ENCODE data around the gene GLRX.
"Not testable (repeated sequence)": the region's sequence is repeated elsewhere in the genome, so short reads cannot be mapped to it uniquely, and the experiment has no call there.

The GLRX gene

GRCh38 chr5:95852567-95852966 lies 30.0 kb upstream of the GLRX start:
- no peak for DNase-seq (ENCODE audit: low spot score)

GRCh38 chr5:95851141-95851540 lies 28.6 kb upstream of the GLRX start:
- not testable (repeated sequence) for DNase-seq (ENCODE audit: low spot score)

- no peak for DNase-seq (ENCODE audit: low spot score)
These were observed 27.9 kb upstream of the GLRX start for GRCh38 chr5:95850391-95850894.

DNA sequence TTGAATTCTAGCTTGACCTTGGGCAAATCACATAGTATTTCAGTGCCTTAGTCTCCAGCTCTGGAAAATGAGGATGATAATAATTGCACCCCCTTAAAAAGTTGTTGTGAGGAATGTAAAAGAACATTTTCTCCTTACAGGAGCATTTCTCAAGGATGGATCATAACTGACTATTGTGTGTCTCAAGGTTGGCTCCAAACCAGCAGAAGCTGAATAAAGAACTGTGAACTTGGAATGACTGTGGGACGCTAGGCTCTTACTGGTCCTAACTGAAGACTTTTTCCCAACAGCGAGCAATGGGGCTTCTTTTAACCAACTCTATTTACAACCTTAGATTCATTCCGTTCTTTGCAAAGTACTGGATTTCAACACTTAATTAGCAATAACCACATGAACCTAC lies 26.2 kb upstream of the GLRX start:
- DNase-seq (ENCODE audit: low spot score): peak; percentile 49

DNA sequence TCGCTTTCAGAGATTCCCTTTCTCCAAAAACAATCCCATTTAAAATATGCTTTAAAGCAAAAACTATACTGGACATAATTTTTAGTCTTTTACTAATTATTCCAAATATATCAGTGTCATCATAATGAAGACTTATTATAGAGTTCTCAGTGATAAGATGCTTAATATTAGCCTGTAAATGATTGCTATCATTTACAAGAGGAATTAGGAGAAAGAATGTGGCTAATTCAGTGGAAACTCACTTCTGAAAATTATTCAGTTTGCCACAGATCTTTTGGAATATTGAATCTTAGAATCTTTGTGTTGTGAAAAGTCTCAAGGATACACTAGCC lies 24.7 kb upstream of the GLRX start:
- no peak for DNase-seq (ENCODE audit: low spot score)

DNA sequence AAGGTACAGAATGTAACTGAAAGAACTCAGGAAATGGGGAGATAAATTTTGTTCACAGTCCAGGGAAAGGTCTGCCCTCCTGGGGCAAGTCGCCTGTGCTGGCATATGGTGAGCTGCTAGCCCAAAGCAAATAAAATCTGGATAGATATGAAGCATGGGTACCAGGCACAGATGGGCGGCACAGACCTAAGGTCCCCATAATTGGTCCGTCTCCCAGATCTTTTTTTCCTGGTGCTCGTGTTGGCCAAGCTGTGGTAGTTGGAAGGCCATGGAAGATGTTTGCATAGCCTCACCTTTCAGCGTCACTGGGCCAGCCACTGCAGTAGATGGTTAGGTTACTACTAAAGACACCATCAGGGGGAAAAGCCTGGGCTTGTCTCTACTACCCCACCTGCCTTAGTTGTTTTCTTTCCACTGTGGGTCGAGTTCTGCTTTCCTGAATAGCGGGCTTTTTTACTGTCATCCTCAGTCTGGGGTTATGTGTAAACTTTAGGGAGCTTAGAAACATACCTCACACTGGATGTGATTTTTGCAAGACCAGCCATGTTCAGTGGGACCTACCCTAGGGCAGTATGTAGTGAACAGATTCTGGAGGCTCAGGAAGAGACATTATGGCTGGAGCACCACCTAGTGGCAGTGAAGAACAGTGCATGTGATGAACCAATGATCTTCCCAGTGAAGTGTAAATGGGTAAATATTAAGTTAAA lies 24.2 kb upstream of the GLRX start:
- DNase-seq (ENCODE audit: low spot score): peak; percentile 85

DNA sequence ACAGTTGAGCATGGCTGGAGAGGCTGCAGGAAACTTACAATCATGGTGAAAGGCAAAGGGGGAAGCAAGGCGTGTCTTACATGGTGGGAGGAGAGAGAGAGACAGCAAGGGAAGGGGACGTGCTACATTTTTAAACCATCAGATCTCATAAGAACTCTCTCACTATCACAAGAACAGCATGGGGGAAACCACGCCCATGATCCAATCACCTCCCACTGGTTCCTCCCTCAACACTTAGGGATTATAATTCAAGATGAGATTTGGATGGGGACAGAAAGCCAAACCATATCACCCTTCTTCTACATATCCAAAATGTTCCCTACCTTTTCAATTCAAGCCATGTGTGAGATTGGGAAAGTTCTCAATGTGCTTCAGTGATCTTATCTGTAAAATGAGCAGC lies 22.9 kb upstream of the GLRX start:
- DNase-seq (ENCODE audit: low spot score): no peak

DNA sequence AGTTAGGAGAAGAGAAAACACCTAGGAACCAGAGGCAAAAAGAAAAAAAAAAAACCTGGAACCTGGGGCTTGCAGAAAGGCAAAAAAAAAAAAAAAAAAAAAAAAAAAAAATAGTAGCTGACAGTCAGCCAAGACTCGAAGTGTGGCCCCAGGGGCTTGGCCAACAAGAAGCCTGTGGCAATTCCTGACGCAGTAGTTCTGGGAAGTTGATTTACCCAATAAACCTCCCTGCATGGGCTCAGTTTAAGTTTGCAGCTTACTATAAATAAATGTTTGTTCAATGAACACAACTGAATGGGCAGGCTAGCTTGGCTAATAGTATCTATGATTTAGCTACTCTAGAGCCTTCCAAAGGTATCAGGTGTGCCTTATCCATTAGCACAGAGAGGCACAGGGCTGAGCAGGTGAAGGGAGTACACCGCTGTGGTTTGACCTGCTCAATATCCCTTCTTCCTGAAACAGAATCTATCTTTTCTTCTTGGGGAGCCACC lies 21.3 kb upstream of the GLRX start:
- DNase-seq (ENCODE audit: low spot score): no peak

DNA sequence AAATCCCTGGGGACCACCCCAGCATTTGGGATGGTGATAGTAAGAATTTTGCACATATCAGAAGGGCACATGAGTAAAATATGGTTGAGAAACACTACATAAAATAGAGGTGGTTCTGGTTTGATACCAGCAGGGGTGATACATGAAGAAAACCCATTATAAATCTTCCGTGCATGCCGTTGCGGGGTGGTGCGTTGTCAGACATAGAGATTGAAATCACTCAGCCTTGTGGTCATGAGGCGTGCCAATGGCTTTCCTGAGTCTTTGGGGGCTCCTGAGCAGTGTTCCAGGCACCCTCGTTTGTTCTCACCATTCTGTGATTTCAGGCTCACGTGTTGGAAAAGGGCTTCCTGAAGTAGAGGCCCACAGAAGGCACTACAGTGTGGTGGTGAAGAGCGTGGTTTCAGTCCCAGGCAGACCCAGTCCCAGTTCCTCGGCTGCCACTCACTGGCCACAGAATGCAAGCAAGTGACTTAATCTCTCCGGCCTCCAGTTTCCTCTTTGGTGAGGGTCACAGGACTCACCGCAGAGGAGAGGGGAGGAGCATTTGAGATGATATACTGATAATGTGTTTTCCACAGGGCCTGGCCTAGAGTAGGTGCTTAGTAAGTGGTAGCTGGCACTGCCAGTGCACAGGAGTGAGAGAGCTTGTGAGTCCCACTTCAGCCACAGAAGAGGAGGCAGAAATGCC lies 20.5 kb upstream of the GLRX start:
- DNase-seq (ENCODE audit: low spot score): no peak

DNA sequence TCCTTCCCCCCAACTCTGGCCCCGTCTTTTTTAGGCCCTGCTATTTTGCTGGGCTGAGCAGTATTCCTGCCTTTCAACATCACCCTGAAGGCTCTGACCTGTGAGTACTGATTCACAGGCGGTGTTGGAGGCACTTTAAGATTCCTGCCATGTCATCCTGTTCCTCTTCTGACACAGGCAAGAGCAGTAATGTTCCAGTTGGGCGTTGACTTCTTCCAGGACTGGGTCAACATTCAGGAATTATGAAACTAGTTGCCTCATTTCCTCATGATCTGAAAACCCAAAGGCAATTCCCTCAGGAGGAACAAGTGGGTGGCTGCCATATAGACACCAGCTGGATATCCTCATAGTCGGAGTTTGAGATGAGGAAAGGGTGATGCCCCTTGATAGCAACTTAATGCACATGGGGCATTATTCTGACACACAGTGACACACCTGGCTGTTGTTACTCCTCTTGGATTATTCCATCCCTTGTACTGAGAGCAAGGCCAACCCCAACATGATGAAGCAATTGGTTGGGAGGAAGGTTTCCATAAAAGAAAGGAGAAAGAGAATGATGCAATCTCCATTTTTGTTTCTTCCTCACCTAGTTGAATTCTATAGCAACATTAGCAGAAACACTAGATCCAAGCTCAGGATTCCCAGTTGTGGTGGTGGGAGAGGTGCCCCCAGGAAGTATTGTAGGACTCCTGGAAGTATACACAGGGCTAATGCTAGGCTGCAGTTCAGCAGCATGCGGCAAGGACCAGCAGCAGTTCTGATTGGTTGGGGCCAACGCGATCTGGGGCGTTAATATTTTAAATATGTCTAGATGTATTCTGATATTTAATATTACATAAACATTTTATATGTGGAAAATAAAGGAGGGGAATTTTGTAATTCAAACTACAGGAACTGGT lies 19.6 kb upstream of the GLRX start:
- peak; percentile 50 for DNase-seq (ENCODE audit: low spot score)

DNA sequence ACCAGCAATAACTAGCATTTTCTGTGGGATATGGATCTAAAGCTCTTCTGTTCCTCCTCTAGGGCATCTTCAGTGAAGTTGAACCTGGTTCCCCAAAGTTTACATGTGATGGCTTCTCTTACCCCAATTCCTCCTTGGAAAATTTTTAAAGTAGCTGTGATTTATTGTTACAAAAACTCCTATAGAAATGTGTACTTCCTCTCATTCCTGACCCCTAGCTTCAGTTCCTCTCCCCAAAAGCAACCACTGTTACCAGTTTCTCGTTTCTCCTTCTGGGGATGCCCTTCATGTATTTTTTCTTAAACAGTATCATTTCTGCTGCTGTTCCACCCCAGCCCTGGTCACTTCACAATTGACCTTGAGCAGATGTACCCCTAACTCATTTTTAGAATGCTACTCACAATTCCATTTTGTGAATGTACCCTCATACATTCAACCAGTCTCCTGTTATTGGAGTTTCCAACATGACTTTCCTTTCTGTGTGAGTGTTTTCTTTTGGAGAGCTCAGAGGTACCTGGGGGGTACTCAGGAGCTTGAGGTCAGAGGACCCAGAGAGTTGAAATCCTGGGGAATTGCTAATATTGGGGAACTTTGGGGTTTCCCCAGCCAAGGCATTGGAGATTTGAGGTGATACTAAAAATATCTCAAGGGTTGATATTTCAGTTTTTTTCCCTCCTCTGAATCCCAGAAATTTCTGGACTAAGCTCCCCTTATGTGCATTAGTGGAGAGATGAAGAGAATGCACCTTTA lies 18.6 kb upstream of the GLRX start:
- no peak for DNase-seq (ENCODE audit: low spot score)

- no peak for DNase-seq (ENCODE audit: low spot score)
These were observed 17.1 kb upstream of the GLRX start for GRCh38 chr5:95839658-95840057.

DNA sequence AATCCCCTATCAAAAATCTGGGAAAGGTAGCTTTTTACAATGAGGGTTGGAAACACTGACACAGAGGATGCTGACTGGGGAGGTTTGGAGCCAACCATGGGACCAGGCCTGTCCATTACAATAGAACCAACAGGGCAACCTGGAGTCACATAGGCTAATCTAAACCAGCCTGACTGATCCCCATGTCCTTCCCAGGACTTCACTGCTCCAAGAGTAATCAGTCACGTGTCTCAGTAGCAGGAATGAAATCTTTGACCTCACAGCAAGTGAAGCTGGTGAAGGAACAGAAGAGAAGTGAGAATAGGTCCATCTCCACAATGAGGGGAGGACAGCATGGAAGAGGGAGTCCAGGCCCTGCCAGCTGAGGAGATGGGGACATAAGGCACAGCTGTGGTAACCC lies 16.0 kb upstream of the GLRX start:
- no peak for DNase-seq (ENCODE audit: low spot score)

DNA sequence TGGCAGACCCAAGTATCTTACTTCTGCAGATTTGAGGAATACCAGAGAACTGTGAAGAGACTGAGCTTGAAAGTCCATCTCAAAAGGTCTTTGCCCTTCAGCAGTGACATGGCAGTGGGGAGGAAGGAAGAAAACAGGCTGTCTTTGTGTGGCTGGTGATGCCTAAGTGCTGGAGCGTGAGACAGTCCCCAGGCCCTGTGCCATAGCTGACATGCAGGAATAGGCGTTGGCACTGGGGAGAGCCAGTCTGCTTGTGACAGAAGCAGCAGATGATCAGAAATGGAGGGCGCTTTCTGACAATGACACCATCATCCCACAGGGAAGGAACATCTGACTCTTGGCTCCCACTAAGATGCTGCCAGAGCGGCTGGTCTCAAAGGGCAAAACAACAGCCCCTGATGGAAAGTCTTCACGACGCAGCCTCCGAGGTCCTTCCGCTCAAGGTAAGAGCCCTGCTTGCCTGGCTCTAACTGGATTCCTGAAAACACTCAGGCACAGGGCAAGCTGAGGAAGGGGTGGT lies 15.5 kb upstream of the GLRX start:
- DNase-seq (ENCODE audit: low spot score): no peak

- DNase-seq (ENCODE audit: low spot score): no peak
These were observed 15.0 kb upstream of the GLRX start for GRCh38 chr5:95837492-95837891.

- not testable (repeated sequence) for DNase-seq (ENCODE audit: low spot score)
These were observed 14.4 kb upstream of the GLRX start for GRCh38 chr5:95836971-95837370.

DNA sequence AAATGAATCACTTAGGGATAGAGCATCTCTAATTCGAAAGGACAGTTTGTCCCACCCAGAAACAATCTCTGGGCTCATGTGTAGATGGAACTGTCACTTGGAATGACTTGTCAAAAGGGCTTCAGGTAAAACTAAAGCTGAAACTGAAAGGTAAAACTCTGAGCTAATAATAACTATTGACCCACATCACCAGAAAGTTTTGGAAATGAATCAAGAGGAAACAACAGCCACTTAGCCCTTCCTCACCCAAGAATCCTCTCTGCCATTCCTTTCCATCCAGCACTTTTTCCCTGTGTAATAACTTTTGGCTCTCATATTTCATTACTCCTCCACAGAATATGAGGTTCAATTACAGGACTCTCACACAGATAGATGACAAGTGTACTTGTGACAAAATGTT lies 14.0 kb upstream of the GLRX start:
- DNase-seq (ENCODE audit: low spot score): no peak

GRCh38 chr5:95835682-95836385 lies 13.3 kb upstream of the GLRX start:
- no peak for DNase-seq (ENCODE audit: low spot score)

GRCh38 chr5:95832664-95833063 lies 10.1 kb upstream of the GLRX start:
- no peak for DNase-seq (ENCODE audit: low spot score)

- no peak for DNase-seq (ENCODE audit: low spot score)
These were observed 7.7 kb upstream of the GLRX start for GRCh38 chr5:95830226-95830625.

DNA sequence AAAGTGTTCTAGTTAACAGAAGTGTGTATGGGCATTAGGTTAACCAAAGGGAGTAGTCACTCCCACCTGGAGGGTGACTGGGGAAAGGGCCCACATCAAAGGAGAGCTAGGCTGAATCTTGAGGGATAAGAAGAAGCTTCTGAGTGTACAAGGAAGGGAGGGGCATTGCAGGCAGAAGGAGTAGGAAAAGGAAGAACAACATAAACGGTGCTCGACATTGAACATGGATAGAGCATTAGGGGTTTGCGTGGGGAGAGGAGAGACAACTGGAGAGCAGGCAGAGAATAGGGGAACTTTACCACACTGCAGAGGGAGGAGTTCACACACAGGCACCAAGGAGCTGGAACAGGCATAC lies 5.3 kb upstream of the GLRX start:
- no peak for DNase-seq (ENCODE audit: low spot score)

Data from AG08395 (cell line).